Measurements from ENCODE around the gene YY1. TPM values are rescaled to one million over a fixed set of nuclear protein-coding genes. Genes with fewer than 3 reads are reported as not detected.

The YY1 gene
- total and polyA plus RNA-seq, 9 of the 15 experiments (the other 6 are each of a cell fraction or from before 2014, with no cell fraction given) = 20.8 to 74.2 (median 46.7) TPM

DNA sequence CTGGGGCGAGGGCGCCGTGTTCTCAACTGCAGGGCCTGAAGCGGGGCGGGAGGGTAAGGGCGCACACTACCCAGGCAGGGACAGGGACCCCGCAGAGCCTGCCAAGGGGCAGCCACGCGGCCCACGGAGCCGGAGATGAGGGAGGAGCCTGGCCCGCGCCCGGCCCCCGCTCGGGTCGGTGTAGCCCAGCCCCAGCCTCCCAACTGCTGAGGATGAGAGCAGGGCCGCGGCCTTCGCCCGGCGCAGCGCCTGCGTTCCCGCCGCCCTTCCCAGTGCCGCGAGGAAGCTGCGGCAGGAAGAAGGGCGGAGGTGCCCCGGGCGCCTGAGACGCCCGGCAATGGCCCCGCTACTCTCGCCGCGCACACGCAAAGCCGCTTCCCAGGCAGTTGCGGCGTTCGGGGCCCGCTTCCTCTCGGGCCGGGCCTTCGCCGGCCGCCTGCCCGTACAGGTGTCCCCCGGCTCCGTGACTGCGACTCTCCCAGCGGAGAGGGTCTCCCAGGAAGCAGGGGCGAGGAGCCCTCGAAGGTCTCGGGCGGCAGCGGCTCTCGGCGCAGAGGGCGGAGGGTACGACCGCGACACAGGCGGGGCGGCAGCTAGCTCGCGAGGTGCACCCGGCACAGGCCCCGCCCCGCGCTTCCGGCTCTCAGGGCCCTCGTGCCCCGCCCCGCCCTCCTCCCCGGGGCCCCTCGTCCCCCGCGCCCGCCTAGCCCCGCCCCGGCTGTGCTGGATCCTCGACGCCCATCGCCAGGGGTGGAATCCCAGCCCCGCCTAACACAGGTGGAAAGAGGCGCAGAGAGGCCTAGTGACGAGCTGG, 24.8 kb upstream of the YY1 start (continued):
- TF ChIP-seq SMAD4 (CRISPR knock-in tag; conservative IDR thresholded peaks at IDR 0.05) (no peak), ZC3H4 (CRISPR knock-in tag; IDR thresholded peaks at IDR 0.05; ENCODE audit: borderline replicate concordance) (no peak), ZNF699 (CRISPR knock-in tag; IDR thresholded peaks at IDR 0.05; ENCODE audit: insufficient replicate concordance) (no peak), SRSF3 (IDR thresholded peaks at IDR 0.05; ENCODE audit: insufficient read depth, low read length) (0 out of 2 replicates have a peak, but pooled peaks have one; percentile 34), NR2F6 (CRISPR knock-in tag; IDR thresholded peaks at IDR 0.05) (no peak), GABPA (tag; conservative IDR thresholded peaks at IDR 0.05; ENCODE audit: low read depth) (peak; percentile 70), CCNT2 (IDR thresholded peaks at IDR 0.05; ENCODE audit: borderline replicate concordance, extremely low read depth, insufficient read length, low read depth, low read length) (peak; percentile 58), POLR2H (tag; IDR thresholded peaks at IDR 0.05; ENCODE audit: low read depth) (0 out of 2 replicates have a peak, but pooled peaks have one; percentile 61), MNT (conservative IDR thresholded peaks at IDR 0.05) (peak in 1 of 2 experiments; percentile 41; a peak in 1 of 4 replicates), POLR2A (conservative IDR thresholded peaks at IDR 0.05) (peak; percentile 90), RNF2 (IDR thresholded peaks at IDR 0.05) (peak; percentile 54), TEAD1 (CRISPR knock-in tag; IDR thresholded peaks at IDR 0.05) (no peak), HMGN3 (IDR thresholded peaks at IDR 0.05; ENCODE audit: borderline replicate concordance, extremely low read depth, insufficient read length, low read depth, low read length) (peak; percentile 23), SETDB1 (IDR thresholded peaks at IDR 0.05; ENCODE audit: low read length) (no peak)
- TF ChIP-seq, protein P1, sequence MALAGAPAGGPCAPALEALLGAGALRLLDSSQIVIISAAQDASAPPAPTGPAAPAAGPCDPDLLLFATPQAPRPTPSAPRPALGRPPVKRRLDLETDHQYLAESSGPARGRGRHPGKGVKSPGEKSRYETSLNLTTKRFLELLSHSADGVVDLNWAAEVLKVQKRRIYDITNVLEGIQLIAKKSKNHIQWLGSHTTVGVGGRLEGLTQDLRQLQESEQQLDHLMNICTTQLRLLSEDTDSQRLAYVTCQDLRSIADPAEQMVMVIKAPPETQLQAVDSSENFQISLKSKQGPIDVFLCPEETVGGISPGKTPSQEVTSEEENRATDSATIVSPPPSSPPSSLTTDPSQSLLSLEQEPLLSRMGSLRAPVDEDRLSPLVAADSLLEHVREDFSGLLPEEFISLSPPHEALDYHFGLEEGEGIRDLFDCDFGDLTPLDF (CRISPR knock-in tag; IDR thresholded peaks at IDR 0.05) = no peak
